ENCODE data around the gene CBFA2T2.
"Not testable (repeated sequence)": the region's sequence is repeated elsewhere in the genome, so short reads cannot be mapped to it uniquely, and the experiment has no call there.

CBFA2T2 gene

DNA sequence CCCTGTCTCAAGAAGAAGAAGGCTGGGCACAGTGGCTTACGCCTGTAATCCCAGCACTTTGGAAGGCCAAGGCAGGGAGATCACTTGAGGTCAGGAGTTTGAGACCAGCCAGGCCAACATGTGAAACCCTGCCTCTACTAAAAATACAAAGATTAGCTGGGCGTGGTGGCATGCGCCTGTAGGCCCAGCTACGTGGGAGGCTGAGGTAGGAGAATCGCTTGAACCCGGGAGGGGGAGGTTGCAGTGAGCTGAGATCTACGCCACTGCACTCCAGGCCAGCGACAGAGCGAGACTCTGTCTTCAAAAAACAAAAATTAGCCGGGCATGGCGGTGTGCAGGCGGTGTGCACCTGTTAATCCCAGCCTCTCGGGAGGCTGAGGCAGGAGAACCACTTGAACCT lies 22.0 kb downstream of the CBFA2T2 start:
- peaks cover 17% of the 10 kb centered on the region for H3K4me1 Mint-ChIP-seq (ENCODE audit: low read depth)
- H3K9me3 Mint-ChIP-seq; H3K27me3 Mint-ChIP-seq (ENCODE audit: low read depth); H3K27ac Mint-ChIP-seq; H3K4me3 Mint-ChIP-seq: not testable (repeated sequence)
- peaks cover 12% of the 10 kb centered on the region for H3K36me3 Mint-ChIP-seq (ENCODE audit: low read depth)

DNA sequence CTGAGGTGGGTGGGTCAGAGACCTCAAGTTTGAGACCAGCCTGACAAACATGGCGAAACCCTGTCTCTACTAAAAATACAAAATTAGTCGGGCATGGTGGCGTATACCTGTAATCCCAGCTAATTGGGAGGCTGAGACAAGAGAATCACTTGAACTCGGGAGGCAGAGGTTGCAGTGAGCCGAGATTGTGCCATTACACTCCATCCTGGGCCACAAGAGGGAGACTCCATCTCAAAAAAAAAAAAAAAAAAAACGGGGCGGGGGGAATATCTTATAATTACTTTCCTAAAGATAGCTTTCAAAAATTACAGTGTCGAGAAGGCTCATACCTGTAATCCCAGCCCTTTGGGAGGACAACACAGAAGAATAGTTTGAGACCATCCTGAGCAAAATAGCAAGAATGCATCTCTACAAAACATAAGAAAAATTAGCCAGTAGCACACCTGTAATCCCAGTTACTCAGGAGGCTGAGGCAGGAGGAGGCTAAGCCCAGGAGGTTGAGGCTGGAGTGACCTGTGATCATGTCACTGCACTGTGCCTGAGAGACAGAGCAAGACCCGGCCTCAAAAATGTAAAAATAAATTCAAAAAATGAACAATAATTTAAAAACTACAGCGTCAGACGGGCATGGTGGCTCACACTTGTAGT lies 25.8 kb downstream of the CBFA2T2 start:
- H3K27ac Mint-ChIP-seq: no peak overlapping the region
- H3K4me3 Mint-ChIP-seq: no peak overlapping the region
- no peaks in the 10 kb centered on the region for H3K27me3 Mint-ChIP-seq (ENCODE audit: low read depth)
- peaks cover 13% of the 10 kb centered on the region for H3K4me1 Mint-ChIP-seq (ENCODE audit: low read depth)
- H3K36me3 Mint-ChIP-seq (ENCODE audit: low read depth): peaks cover under 1% of the 10 kb centered on the region
- no peaks in the 10 kb centered on the region for H3K9me3 Mint-ChIP-seq

DNA sequence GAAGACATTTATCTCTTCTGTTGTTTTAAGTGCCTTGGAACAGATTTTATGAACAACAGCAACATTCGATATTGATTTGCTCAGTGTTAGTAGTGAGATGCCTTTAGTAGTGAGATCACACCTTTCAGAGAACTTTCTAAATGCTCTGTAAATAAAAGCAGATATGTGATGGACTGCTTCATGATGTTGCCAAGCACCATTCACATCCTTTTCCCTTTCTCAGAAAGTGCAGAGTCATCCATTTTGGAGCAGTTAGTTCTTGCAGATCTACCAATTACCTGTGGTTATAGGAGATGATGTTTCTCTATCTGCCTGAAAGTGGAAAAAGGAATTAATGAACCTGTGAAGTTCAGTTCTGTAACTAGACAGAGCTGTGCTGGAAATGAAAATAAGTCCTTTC lies 27.0 kb downstream of the CBFA2T2 start:
- Mint-ChIP-seq H3K4me3 (no peak overlapping the region), H3K27me3 (ENCODE audit: low read depth) (no peaks in the 10 kb centered on the region), H3K36me3 (ENCODE audit: low read depth) (no peaks in the 10 kb centered on the region), H3K4me1 (ENCODE audit: low read depth) (peaks cover 13% of the 10 kb centered on the region), H3K27ac (no peak overlapping the region), H3K9me3 (no peaks in the 10 kb centered on the region)

DNA sequence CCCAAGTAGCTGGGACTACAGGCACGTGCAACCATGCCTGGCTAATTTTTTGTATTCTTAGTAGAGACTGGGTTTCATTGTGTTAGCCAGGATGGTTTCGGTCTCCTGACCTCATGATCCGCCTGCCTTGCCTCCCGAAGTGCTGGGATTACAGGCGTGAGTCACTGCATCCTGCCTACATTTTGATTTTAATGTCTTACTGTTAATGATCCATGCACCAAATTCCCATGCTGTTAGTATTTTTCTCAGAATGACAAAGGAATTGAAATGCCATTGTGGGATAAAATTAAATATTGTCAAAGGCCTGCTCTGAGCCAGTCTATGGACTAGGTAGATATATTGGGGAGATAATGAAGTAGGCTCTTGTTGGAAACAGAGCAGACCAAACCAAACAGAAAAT lies 28.2 kb downstream of the CBFA2T2 start:
- no peaks in the 10 kb centered on the region for H3K27me3 Mint-ChIP-seq (ENCODE audit: low read depth)
- no peak overlapping the region for H3K4me3 Mint-ChIP-seq
- H3K4me1 Mint-ChIP-seq (ENCODE audit: low read depth): peaks cover 13% of the 10 kb centered on the region
- no peaks in the 10 kb centered on the region for H3K36me3 Mint-ChIP-seq (ENCODE audit: low read depth)
- H3K9me3 Mint-ChIP-seq: no peaks in the 10 kb centered on the region
- H3K27ac Mint-ChIP-seq: no peak overlapping the region

DNA sequence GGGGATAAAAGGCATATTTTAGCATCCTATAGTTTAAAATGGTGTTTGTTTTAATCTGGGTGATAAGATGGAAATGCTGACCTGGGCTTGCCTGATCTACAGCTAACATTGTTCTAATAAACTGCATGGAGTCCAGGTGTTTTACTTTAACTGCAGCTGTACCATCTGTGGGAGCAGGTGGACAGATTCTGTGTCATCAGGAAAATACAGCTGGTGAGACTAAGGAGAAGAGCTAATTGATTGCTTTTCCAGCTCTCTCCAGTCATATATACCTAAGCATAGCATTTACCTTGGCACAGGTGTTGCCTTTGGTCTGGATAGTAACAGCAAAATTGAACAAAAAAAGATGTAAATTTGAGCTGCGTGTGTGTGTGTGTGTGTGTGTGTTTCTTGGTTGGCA lies 31.6 kb downstream of the CBFA2T2 start:
- peaks cover 3% of the 10 kb centered on the region for H3K36me3 Mint-ChIP-seq (ENCODE audit: low read depth)
- H3K9me3 Mint-ChIP-seq: no peaks in the 10 kb centered on the region
- no peaks in the 10 kb centered on the region for H3K27me3 Mint-ChIP-seq (ENCODE audit: low read depth)
- no peak overlapping the region for H3K27ac Mint-ChIP-seq
- no peak overlapping the region for H3K4me3 Mint-ChIP-seq
- H3K4me1 Mint-ChIP-seq (ENCODE audit: low read depth): peaks cover 10% of the 10 kb centered on the region

DNA sequence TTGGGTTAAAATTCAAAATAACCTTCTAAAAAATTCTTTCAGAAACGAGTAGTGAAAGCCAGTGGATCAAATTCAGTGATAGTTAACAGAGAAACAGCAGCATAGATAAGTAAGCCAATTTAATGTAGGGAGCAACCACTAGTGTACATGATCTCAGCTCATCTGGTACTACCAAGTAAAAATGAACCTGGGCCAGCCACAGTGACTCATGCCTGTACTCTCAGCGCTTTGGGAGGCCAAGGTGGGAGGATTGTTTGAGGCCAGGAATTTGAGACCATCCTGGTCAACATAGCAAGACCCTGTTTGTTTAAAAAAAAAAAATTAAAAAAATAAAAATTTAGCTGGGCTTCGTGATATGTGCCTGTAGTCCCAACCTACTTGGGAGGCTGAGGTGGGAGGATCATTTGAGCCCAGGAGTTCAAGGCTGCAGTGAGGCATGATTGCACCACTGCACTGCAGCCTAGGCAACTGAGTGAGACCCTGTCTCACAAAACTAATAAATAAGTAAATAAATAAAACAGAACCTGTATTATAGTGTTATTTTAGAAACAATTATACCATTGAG lies 32.4 kb downstream of the CBFA2T2 start:
- Mint-ChIP-seq H3K9me3 (no peaks in the 10 kb centered on the region), H3K27me3 (ENCODE audit: low read depth) (no peaks in the 10 kb centered on the region), H3K4me3 (no peak overlapping the region), H3K27ac (no peak overlapping the region), H3K36me3 (ENCODE audit: low read depth) (peaks cover 3% of the 10 kb centered on the region), H3K4me1 (ENCODE audit: low read depth) (peaks cover 8% of the 10 kb centered on the region)

DNA sequence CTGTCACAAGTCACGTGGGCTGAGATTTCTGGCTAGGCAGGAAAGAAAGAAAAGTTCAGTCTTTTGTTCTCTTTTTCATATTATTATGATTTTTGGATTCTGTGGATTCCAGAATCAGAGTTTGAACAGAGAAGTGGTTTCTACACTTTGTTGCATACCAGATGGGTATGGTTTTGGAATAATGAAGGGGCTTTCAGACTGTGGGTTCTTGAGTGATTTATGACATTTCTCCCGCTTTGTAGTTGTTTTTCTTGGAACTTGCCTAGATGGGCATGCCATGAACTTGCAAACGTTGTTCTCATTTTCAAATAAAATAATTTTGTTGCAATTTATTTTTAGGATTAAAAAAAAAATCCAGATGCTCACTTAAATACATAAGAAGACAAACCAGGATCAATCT lies 34.4 kb downstream of the CBFA2T2 start:
- Mint-ChIP-seq H3K27ac (no peak overlapping the region), H3K27me3 (ENCODE audit: low read depth) (no peaks in the 10 kb centered on the region), H3K9me3 (no peaks in the 10 kb centered on the region), H3K4me1 (ENCODE audit: low read depth) (peaks cover 6% of the 10 kb centered on the region), H3K36me3 (ENCODE audit: low read depth) (peaks cover 4% of the 10 kb centered on the region), H3K4me3 (no peak overlapping the region)

DNA sequence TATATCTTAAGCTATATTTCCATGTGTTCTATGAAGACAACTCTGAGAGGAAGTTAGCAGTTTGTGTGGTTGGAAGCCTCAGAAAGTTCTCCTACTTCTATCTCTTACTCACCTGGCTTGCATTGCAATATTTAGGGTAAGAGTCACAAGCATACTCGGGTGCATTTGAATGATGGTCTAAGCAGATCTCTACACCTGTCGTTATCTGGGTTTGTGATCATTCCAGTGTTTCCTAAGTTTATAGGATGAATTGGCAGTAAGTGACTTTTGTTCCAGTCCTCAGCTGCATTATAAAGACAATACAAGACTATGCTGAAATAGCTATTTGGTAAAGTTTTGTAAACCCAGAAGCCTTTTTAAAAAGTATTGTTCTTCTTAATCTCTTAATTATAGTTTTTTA lies 36.9 kb downstream of the CBFA2T2 start:
- Mint-ChIP-seq H3K4me3 (no peak overlapping the region), H3K4me1 (ENCODE audit: low read depth) (peaks cover 9% of the 10 kb centered on the region), H3K36me3 (ENCODE audit: low read depth) (peaks cover 4% of the 10 kb centered on the region), H3K27me3 (ENCODE audit: low read depth) (no peaks in the 10 kb centered on the region), H3K9me3 (no peaks in the 10 kb centered on the region), H3K27ac (no peak overlapping the region)

DNA sequence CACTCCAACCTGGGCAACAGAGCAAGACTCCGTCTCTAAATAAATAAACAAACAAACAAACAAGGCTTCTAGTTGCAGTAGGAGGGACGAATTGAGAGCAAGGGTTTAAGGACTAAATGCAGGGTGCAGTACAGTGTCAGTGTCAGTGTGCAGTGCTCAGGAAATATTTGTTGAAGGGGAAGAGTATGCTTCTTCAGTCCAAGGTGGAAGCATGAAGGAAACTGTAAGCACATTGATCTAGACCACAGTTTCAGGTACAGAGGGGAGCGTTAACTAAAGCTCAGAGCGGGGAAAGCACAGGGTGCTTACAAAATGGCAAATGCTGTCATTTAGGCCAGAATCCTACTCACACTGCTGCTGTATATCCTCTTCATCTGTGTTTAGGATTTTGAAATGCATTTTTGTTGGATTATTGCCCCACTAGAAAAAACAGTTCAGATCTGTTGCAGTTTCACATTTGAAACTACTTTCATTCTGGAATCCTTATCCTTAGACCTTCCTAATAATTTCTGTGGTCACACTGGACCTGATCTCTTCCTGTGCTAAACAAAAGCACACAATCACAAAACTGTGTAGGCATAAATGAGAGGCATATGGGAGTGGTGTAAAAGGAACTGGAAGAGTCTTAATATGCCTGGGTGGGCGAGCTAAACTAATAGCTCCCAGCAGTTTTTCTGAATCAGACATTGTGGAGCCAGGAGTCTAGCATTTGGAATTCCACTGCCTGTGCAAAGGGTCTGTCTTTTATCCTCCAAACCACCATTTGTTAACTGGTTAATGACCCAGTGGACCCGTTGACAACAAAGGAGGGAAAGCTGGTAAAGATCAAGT lies 41.4 kb downstream of the CBFA2T2 start:
- Mint-ChIP-seq H3K36me3 (ENCODE audit: low read depth) (peaks cover 1% of the 10 kb centered on the region), H3K4me1 (ENCODE audit: low read depth) (peaks cover 8% of the 10 kb centered on the region)

DNA sequence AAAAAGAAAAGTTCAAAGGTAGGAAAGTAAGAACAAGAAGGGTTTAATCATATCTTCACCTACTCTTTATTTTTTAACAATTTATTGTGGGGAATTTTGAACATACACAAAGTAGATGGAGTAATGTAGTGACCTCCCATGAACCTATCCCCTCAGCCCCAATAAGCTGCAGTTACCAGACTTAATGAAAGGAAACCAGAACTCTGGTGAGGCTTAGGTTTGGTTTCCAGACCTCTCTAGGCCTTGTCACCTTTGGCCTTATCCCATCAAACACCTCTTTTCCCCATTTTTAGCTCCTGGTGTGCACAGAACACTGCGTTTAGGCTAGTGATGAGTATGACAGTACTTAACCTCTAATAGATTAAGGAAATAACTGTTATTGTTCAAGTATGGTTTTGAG lies 42.0 kb downstream of the CBFA2T2 start:
- no peak overlapping the region for H3K4me3 Mint-ChIP-seq
- H3K27ac Mint-ChIP-seq: no peak overlapping the region

More for the DNA sequence above, 41.4 kb downstream of the CBFA2T2 start:
- Mint-ChIP-seq H3K27me3 (ENCODE audit: low read depth) (no peaks in the 10 kb centered on the region), H3K4me3 (no peak overlapping the region), H3K9me3 (no peaks in the 10 kb centered on the region), H3K27ac (no peak overlapping the region)

DNA sequence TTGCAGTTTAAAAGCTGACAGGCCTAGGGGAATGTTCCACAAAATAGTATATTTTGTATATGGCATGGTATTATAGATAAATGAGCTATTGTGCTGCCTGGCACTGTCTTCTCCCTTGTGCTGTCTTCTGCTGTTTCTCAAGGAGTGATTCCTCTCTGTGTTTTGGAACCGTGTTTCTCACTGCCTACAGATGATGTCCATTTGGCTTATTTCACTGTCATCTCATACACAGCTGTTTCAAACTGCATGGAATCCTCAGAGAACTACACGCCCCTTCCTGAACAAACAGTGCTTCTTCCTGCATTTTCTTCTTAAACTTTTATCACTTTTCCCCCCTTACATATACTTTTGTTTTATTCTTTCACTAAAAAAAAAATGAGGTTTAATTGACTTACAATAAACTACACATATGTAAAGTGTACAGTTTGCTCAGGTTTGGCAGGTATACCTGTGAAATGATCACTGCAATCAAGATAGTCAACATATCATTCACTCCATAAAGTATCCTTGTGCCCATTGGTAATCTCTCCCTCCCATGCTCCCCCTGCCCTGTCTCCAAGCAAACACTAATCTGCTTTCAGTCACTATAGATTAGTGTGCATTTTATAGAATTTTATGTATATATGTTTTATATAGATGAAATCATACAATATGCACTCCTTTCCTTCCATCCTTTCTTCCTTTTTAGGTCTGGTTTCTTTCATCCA lies 43.0 kb downstream of the CBFA2T2 start:
- H3K4me3 Mint-ChIP-seq: no peak overlapping the region
- no peak overlapping the region for H3K27ac Mint-ChIP-seq
- peaks cover 5% of the 10 kb centered on the region for H3K4me1 Mint-ChIP-seq (ENCODE audit: low read depth)
- H3K9me3 Mint-ChIP-seq: peaks cover 6% of the 10 kb centered on the region
- H3K27me3 Mint-ChIP-seq (ENCODE audit: low read depth): no peaks in the 10 kb centered on the region
- H3K36me3 Mint-ChIP-seq (ENCODE audit: low read depth): peaks cover 8% of the 10 kb centered on the region

More for the DNA sequence above, 42.0 kb downstream of the CBFA2T2 start:
- Mint-ChIP-seq H3K4me1 (ENCODE audit: low read depth) (peaks cover 5% of the 10 kb centered on the region), H3K36me3 (ENCODE audit: low read depth) (peaks cover 3% of the 10 kb centered on the region), H3K27me3 (ENCODE audit: low read depth) (no peaks in the 10 kb centered on the region), H3K9me3 (no peaks in the 10 kb centered on the region)

DNA sequence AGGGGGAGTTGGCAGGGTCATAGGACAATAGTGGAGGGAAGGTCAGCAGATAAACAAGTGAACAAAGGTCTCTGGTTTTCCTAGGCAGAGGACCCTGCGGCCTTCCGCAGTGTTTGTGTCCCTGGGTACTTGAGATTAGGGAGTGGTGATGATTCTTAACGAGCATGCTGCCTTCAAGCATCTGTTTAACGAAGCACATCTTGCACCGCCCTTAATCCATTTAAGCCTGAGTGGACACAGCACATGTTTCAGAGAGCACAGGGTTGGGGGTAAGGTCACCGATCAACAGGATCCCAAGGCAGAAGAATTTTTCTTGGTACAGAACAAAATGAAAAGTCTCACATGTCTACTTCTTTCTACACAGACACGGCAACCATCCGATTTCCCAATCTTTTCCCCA lies 45.8 kb downstream of the CBFA2T2 start:
- H3K4me1 Mint-ChIP-seq (ENCODE audit: low read depth); H3K36me3 Mint-ChIP-seq (ENCODE audit: low read depth); H3K4me3 Mint-ChIP-seq; H3K27me3 Mint-ChIP-seq (ENCODE audit: low read depth); H3K27ac Mint-ChIP-seq; H3K9me3 Mint-ChIP-seq: not testable (repeated sequence)

DNA sequence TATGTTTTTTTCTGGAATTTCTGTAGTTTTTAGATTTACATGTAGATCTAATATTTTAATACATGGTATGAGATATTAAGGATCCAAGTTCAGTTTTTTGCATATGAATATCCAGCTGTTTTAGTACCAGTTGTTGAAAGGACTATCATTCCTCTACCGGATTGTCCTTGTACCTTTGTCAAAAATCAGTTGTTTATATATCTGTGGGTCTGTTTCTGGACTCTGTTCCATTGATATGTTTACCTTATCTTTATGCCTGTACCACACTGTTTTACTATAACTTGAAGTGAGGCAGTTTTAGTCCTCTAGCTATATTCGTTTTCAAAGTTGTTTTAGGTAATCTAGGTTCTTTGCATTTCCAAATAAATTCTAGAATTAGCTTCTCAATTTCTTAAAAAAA lies 47.7 kb downstream of the CBFA2T2 start:
- H3K9me3 Mint-ChIP-seq: peaks cover 6% of the 10 kb centered on the region
- peaks cover 4% of the 10 kb centered on the region for H3K4me1 Mint-ChIP-seq (ENCODE audit: low read depth)
- no peak overlapping the region for H3K4me3 Mint-ChIP-seq

DNA sequence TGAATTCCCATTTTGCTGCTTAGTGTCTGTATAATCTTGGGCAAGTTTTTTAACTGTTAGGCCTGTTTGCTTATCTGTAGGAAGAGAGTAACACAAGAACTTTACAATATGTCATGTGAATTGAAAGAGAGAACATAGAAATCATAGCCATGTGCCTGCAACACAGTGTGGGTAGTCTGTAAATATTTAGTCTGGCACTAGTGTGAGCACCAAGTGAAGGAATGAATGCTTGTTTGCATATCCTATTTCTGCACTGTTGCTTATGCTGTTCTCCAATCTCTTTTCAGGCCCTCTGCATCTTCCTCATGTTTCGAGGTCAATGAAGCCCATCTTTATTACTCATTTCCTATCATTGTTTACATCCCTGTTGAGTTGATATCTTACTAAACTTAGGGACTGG lies 49.2 kb downstream of the CBFA2T2 start:
- no peak overlapping the region for H3K27ac Mint-ChIP-seq
- peaks cover 6% of the 10 kb centered on the region for H3K9me3 Mint-ChIP-seq
- H3K4me1 Mint-ChIP-seq (ENCODE audit: low read depth): peaks cover 7% of the 10 kb centered on the region
- peaks cover 7% of the 10 kb centered on the region for H3K36me3 Mint-ChIP-seq (ENCODE audit: low read depth)
- no peaks in the 10 kb centered on the region for H3K27me3 Mint-ChIP-seq (ENCODE audit: low read depth)
- H3K4me3 Mint-ChIP-seq: no peak overlapping the region

More for the DNA sequence above, 47.7 kb downstream of the CBFA2T2 start:
- H3K27me3 Mint-ChIP-seq (ENCODE audit: low read depth): no peaks in the 10 kb centered on the region
- H3K27ac Mint-ChIP-seq: no peak overlapping the region
- H3K36me3 Mint-ChIP-seq (ENCODE audit: low read depth): peaks cover 7% of the 10 kb centered on the region

All from T-helper 1 cell treated with Interleukin-12 subunit alpha and Interleukin-12 subunit beta and Interleukin-4 antibody, amounts not matched to agents 30 μg/mL and 1 μg/mL, for 36 hours (primary cell).